Vagina (tissue), 2 donors: Measurements from ENCODE around the gene ACTA1.

Experiments used
- POLR2AphosphoS5 ChIP-seq, 2 donors: sonication (generic); formaldehyde crosslinking; IDR thresholded peaks; one replicate each; pipeline ENCODE4 v1.9.0; 2017; ENCODE audit warnings: antibody characterized with exemption in 2 of 2, mild to moderate bottlenecking in 2 of 2, low read depth in 1 of 2; ENCODE audit not compliant: insufficient read depth in 1 of 2
- TF ChIP-seq, protein P1 (sequence below), 3 experiments: fragments of 450-650 bp in 2 of 3; fragments of 200-600 bp in 1 of 3; sonication (generic) in 1 of 3; IDR thresholded peaks; one replicate each; pipeline ENCODE4 v1.5.1; 2017 to 2019; ENCODE audit warnings: antibody characterized with exemption in 3 of 3, mild to moderate bottlenecking in 2 of 3, moderate library complexity in 2 of 3

DNA sequence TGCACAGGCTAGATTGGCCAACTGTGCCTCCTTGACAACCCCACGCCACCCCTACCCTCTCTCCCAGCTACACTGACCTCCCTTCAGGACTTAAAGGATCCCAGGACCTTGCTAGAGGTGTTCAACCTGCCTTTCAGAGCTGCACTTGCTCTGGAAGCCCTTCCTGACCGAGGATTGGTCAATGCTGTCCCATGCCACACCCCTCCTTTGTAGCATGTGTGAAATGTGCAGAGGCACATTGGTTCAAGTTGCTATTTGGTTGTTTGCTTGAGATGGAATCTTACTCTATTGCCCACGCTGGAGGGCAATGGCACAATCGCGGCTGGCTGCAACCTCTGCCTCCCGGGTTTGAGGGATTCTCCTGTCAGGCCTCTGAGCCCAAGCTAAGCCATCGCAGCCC lies 21.8 kb downstream of the ACTA1 start:
- TF ChIP-seq, protein P1, sequence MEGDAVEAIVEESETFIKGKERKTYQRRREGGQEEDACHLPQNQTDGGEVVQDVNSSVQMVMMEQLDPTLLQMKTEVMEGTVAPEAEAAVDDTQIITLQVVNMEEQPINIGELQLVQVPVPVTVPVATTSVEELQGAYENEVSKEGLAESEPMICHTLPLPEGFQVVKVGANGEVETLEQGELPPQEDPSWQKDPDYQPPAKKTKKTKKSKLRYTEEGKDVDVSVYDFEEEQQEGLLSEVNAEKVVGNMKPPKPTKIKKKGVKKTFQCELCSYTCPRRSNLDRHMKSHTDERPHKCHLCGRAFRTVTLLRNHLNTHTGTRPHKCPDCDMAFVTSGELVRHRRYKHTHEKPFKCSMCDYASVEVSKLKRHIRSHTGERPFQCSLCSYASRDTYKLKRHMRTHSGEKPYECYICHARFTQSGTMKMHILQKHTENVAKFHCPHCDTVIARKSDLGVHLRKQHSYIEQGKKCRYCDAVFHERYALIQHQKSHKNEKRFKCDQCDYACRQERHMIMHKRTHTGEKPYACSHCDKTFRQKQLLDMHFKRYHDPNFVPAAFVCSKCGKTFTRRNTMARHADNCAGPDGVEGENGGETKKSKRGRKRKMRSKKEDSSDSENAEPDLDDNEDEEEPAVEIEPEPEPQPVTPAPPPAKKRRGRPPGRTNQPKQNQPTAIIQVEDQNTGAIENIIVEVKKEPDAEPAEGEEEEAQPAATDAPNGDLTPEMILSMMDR (IDR thresholded peaks at IDR 0.05): no peak
- no peak for TF ChIP-seq POLR2AphosphoS5 (IDR thresholded peaks at IDR 0.05; ENCODE audit: insufficient read depth in 1 of 2, low read depth in 1 of 2)
